HepG2 (cell line): ENCODE measurements around the gene DCAF15.

Source experiments
- BHLHE40 ChIP-seq: IDR thresholded peaks from 2 replicates; pipeline ENCODE4 v1.6.1; 2011; ENCODE audit warnings: low read length, improper control_type of control experiment
- CHD2 ChIP-seq: IDR thresholded peaks from 2 replicates; pipeline ENCODE4 v1.6.1; 2011; ENCODE audit warnings: low read depth, low read length, improper control_type of control experiment
- KDM4B ChIP-seq: sonication (generic); formaldehyde crosslinking; IDR thresholded peaks from 2 replicates; pipeline ENCODE4 v1.4.0; 2020; ENCODE audit warnings: missing genetic modification reagents
- POLR2AphosphoS2 ChIP-seq: IDR thresholded peaks from 2 replicates; pipeline ENCODE4 v1.6.1; 2011; ENCODE audit warnings: low read depth, low read length, improper control_type of control experiment
- RXRB ChIP-seq: IDR thresholded peaks from 2 replicates; pipeline ENCODE4 v1.6.1; 2016; ENCODE audit warnings: borderline replicate concordance, missing genetic modification reagents, missing compliant biosample characterization
- SNAPC5 ChIP-seq: sonication (generic); formaldehyde crosslinking; IDR thresholded peaks from 2 replicates; pipeline ENCODE4 v1.8.1; 2023; ENCODE audit warnings: mild to moderate bottlenecking, missing genetic modification reagents, borderline replicate concordance
- ZNF746 ChIP-seq: sonication (generic); formaldehyde crosslinking; IDR thresholded peaks from 2 replicates; pipeline ENCODE4 v1.8.0; 2022; ENCODE audit warnings: mild to moderate bottlenecking, missing genetic modification reagents
- TF ChIP-seq, protein P1 (sequence below): sonication (generic); formaldehyde crosslinking; IDR thresholded peaks from 2 replicates; pipeline ENCODE4 v1.5.0; 2020; ENCODE audit warnings: mild to moderate bottlenecking, missing genetic modification reagents, moderate library complexity
- TF ChIP-seq, protein P2 (sequence below): sonication (generic); formaldehyde crosslinking; IDR thresholded peaks from 2 replicates; pipeline ENCODE4 v1.8.1; 2022; ENCODE audit warnings: mild to moderate bottlenecking, missing genetic modification reagents
- TF ChIP-seq, protein P3 (sequence below): sonication (generic); formaldehyde crosslinking; IDR thresholded peaks from 2 replicates; pipeline ENCODE4 v1.5.1; 2020; ENCODE audit warnings: mild to moderate bottlenecking, missing genetic modification reagents, moderate library complexity

- no peak for TF ChIP-seq POLR2AphosphoS2
- no peak for TF ChIP-seq SNAPC5 (CRISPR knock-in tag)
- no peak for TF ChIP-seq RXRB
- no peak for TF ChIP-seq BHLHE40
- TF ChIP-seq, protein P1, sequence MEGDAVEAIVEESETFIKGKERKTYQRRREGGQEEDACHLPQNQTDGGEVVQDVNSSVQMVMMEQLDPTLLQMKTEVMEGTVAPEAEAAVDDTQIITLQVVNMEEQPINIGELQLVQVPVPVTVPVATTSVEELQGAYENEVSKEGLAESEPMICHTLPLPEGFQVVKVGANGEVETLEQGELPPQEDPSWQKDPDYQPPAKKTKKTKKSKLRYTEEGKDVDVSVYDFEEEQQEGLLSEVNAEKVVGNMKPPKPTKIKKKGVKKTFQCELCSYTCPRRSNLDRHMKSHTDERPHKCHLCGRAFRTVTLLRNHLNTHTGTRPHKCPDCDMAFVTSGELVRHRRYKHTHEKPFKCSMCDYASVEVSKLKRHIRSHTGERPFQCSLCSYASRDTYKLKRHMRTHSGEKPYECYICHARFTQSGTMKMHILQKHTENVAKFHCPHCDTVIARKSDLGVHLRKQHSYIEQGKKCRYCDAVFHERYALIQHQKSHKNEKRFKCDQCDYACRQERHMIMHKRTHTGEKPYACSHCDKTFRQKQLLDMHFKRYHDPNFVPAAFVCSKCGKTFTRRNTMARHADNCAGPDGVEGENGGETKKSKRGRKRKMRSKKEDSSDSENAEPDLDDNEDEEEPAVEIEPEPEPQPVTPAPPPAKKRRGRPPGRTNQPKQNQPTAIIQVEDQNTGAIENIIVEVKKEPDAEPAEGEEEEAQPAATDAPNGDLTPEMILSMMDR (CRISPR knock-in tag), result no peak
- TF ChIP-seq ZNF746 (CRISPR knock-in tag), result no peak
- TF ChIP-seq, protein P2, sequence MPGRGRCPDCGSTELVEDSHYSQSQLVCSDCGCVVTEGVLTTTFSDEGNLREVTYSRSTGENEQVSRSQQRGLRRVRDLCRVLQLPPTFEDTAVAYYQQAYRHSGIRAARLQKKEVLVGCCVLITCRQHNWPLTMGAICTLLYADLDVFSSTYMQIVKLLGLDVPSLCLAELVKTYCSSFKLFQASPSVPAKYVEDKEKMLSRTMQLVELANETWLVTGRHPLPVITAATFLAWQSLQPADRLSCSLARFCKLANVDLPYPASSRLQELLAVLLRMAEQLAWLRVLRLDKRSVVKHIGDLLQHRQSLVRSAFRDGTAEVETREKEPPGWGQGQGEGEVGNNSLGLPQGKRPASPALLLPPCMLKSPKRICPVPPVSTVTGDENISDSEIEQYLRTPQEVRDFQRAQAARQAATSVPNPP (CRISPR knock-in tag), result no peak
- TF ChIP-seq KDM4B (CRISPR knock-in tag), result no peak
- TF ChIP-seq, protein P3, sequence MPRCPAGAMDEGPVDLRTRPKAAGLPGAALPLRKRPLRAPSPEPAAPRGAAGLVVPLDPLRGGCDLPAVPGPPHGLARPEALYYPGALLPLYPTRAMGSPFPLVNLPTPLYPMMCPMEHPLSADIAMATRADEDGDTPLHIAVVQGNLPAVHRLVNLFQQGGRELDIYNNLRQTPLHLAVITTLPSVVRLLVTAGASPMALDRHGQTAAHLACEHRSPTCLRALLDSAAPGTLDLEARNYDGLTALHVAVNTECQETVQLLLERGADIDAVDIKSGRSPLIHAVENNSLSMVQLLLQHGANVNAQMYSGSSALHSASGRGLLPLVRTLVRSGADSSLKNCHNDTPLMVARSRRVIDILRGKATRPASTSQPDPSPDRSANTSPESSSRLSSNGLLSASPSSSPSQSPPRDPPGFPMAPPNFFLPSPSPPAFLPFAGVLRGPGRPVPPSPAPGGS (CRISPR knock-in tag), result no peak
- TF ChIP-seq CHD2, result no peak
These were observed 14.6 kb upstream of the DCAF15 start for GRCh38 chr19:13937479-13938300.
